NCI-H187 treated with DMSO at 0.1 percent for 48 hours (cell line): Measurements from ENCODE around the gene SMARCD1.

ENCODE experiments used
- DNase-seq: peaks from one replicate; lab custom pipeline; 2025; lab: John Stamatoyannopoulos, UW

SMARCD1 gene

GRCh38 chr12:50057000-50057841 lies 27.9 kb upstream of the SMARCD1 start, which contains the start of gene ASIC1:
Gene ASIC1, plus strand, starts transcription at chr12:50057596. Its CDS starts 1,171 bp downstream, at chr12:50058767.
- DNase-seq = peak; percentile 23

GRCh38 chr12:50057896-50058670 lies 27.1 kb upstream of the SMARCD1 start:
- no peak for DNase-seq

- DNase-seq = no peak
Observed at GRCh38 chr12:50058743-50059312, 26.3 kb upstream of the SMARCD1 start.

GRCh38 chr12:50059440-50060119 lies 25.6 kb upstream of the SMARCD1 start:
- no peak for DNase-seq

GRCh38 chr12:50060120-50060468 lies 25.0 kb upstream of the SMARCD1 start:
- no peak for DNase-seq

- DNase-seq = no peak
Observed at GRCh38 chr12:50061171-50061570, 24.0 kb upstream of the SMARCD1 start.

GRCh38 chr12:50061946-50062686 lies 23.0 kb upstream of the SMARCD1 start:
- DNase-seq = no peak

- no peak for DNase-seq
Observed at GRCh38 chr12:50062728-50063460, 22.2 kb upstream of the SMARCD1 start.

GRCh38 chr12:50065726-50066310 lies 19.3 kb upstream of the SMARCD1 start:
- no peak for DNase-seq

GRCh38 chr12:50066402-50066801 lies 18.7 kb upstream of the SMARCD1 start:
- DNase-seq = no peak

- DNase-seq = no peak
Observed at GRCh38 chr12:50069069-50069468, 16.1 kb upstream of the SMARCD1 start.

GRCh38 chr12:50069539-50069938 lies 15.6 kb upstream of the SMARCD1 start:
- no peak for DNase-seq

- DNase-seq = peak; percentile 55
Observed at GRCh38 chr12:50070314-50071060, 14.7 kb upstream of the SMARCD1 start.

- no peak for DNase-seq
Observed at GRCh38 chr12:50072198-50072907, 12.8 kb upstream of the SMARCD1 start.

- DNase-seq = no peak
Observed at GRCh38 chr12:50073206-50073605, 11.9 kb upstream of the SMARCD1 start.

GRCh38 chr12:50073712-50074111 lies 11.4 kb upstream of the SMARCD1 start:
- no peak for DNase-seq

- no peak for DNase-seq
Observed at GRCh38 chr12:50074936-50075807, 10.0 kb upstream of the SMARCD1 start.

- no peak for DNase-seq
Observed at GRCh38 chr12:50075808-50076170, 9.4 kb upstream of the SMARCD1 start.
